GM21576 (cell line): Measurements from ENCODE around the gene UNC13C.

Experiments used
- ATAC-seq: cut with Tn5 transposase; IDR thresholded peaks from one replicate; pipeline ENCODE4 v1.9.1; 2021; ENCODE audit warnings: mild to moderate bottlenecking, moderate library complexity; ENCODE audit not compliant: unreplicated experiment

The UNC13C gene

GRCh38 chr15:54608876-54609835 lies 630.9 kb downstream of the UNC13C start:
- ATAC-seq = no peak

GRCh38 chr15:54618120-54618519 lies 639.9 kb downstream of the UNC13C start:
- no peak for ATAC-seq

- ATAC-seq = no peak
Observed at GRCh38 chr15:54619180-54619579, 640.9 kb downstream of the UNC13C start.

GRCh38 chr15:54620916-54621315 lies 642.7 kb downstream of the UNC13C start:
- no peak for ATAC-seq

GRCh38 chr15:54636147-54636546 lies 657.9 kb downstream of the UNC13C start:
- ATAC-seq = no peak

- ATAC-seq = no peak
Observed at GRCh38 chr15:54638666-54639065, 660.4 kb downstream of the UNC13C start.

GRCh38 chr15:54640873-54641272 lies 662.6 kb downstream of the UNC13C start:
- no peak for ATAC-seq

GRCh38 chr15:54644796-54645195 lies 666.6 kb downstream of the UNC13C start:
- ATAC-seq = no peak

GRCh38 chr15:54659646-54660045 lies 681.4 kb downstream of the UNC13C start:
- ATAC-seq = no peak

GRCh38 chr15:54660356-54660755 lies 682.1 kb downstream of the UNC13C start:
- ATAC-seq = no peak

- ATAC-seq = no peak
Observed at GRCh38 chr15:54675241-54675640, 697.0 kb downstream of the UNC13C start.

- no peak for ATAC-seq
Observed at GRCh38 chr15:54681584-54681983, 703.3 kb downstream of the UNC13C start.
